Stimulated activated CD4-positive, alpha-beta T cell treated with anti-CD3 and anti-CD28 coated beads, Interleukin-1b, Interleukin-23, amount 100 ng/mL, for 1 hour (primary cell): Measurements from ENCODE around the gene TEX35.

Source experiments
- DNase-seq, 2 donors: peaks; one replicate each; pipeline ENCODE4 v3.0.0-alpha.2; 2020; ENCODE audit warnings: low read depth in 2 of 2

Gene TEX35

DNA sequence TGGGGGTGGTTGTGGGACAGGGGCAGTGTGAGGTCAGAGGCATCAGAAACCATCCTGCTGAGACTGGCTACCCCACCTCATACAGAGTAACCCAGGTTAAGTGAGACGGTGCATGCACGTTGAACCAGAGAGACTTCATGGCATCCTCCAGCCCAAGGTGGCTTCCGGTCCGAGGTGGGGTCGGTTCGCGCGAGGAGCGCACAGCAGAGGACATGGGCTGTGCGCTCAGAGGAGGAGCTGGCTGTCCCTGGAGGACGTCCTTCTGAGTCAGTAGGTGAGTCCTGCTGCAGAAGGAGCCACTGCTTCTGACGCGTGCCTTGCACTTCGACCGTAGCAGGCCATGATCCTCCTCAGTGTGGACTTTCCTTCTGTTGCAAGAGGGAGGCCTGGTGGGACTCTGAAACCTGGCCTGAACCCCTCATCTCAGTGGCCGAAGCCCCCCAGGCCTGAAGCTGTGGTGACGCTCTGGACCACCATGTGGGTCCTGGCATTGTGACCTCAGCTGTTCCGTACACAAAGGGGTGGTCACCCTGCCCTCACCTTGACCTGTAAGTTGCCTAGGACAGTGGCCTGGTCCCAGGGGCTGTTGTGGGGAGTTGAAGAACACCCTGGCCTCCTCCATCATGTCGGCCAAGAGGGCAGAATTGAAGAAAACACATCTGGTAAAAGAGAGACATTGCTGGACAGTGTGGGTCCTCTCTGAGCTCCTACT is at the start of gene TEX35:
TEX35 (plus strand) TSS at position 544 of the 712 bp plus-strand sequence; CDS start at position 624, 80 bp downstream.
- DNase-seq, result no peak

- no peak for DNase-seq
Observed at GRCh38 chr1:178464141-178464540, 48.8 kb upstream of the TEX35 start.

DNA sequence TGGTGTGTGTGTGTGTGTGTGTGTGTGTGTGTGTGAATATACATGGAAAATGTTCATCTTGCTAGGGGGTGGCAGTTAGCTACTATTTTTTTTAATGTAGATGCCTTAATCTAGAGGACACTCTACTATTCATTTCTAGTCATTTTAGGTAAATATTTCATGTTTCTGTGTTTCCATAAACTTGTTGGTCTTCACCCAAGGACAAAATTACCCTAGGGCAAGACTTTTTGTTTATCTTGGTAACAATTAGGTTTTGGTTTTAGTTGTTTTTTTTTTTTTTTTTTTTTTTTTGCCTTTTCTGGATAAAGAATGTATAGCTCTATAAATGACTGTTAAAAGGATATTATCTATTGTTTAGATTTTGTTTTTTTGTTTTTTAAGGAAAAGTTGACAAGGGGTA is 48.3 kb upstream of the TEX35 start:
- no peak for DNase-seq

DNA sequence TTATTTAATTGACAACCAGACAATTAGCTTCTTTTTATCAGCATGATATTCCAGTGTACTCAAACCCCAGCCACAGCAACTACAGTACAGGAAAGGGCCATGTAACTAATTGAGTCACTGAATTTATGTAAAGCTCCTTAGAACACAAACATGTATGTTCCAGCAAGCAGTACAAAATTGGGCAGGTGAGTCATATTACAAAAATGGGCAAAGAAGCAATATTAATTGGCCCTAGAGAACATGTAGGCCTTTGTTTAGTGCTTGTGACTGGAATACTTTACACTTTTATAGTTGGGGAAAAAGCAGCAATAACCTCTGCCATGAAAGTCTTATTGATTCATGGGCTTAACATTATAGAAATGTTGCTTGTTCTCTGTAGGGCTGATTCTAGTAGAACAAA is 47.9 kb upstream of the TEX35 start:
- no peak for DNase-seq

- DNase-seq, result no peak
Observed at GRCh38 chr1:178467837-178468236, 45.1 kb upstream of the TEX35 start.

DNA sequence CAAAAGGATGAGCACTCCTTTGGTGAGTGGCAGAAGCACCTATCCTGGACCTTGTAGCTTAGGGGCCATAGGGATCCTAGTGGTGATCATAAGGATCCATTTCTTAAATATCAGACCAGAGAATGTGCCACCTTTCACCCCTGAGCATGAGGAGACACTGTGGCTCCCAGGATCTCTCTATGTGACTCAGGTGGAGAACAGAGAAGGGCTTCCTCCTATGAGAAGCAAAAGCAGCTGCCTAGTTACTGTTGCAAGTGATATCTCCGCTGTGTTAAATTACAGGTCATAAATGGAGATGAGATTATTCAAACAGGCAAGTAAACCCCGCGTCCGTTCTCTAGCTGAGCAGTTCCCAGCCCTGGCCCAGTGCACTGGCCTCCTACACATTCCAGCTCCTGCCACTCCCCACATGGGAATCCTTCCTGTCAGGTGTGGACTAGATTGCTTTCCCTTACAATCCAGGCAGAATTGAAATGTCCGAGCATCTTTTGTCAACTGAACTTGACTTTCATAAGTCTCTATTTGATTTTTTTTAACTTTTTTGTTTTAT is 42.4 kb upstream of the TEX35 start:
- no peak for DNase-seq

- no peak for DNase-seq
Observed at GRCh38 chr1:178472531-178472930, 40.4 kb upstream of the TEX35 start.

DNA sequence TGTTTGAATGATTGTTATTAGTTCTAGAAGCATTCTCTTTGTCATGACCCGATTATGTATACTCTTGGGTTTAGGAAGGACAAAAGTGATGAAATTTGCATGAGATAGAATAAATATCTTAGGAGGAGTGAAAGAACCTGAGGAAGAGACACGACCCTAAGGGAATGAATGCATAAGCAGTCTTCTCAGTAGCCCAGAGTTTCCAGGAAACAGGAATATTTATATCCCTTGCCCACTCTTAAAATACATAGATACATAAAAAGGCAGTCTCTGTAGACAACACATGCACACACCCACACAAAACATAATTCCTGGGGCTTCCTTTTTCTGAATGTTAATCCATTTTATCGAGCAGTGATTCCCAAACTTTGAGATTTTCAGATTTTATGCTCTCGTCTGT is 35.5 kb upstream of the TEX35 start:
- DNase-seq, result no peak

DNA sequence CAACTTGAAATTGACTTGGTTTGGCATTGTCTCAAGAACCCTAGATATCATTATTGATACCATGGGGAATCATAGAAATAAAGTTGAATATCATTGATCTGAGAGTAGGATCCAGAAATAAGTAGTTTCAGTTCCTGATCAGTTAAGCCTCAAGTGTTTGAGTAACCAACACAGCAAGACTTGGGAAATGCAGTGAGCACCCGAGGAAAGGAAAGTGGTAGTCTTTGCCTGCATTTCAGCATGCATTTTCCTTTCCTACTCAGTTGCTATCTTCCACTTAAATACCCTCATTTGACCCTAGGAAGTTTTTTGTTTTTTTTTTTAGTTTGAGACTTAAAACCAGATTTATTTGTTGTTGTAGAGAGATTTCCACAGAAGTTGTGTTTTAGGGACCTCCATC is 35.1 kb upstream of the TEX35 start:
- no peak for DNase-seq

- no peak for DNase-seq
Observed at GRCh38 chr1:178483251-178483957, 29.5 kb upstream of the TEX35 start.

DNA sequence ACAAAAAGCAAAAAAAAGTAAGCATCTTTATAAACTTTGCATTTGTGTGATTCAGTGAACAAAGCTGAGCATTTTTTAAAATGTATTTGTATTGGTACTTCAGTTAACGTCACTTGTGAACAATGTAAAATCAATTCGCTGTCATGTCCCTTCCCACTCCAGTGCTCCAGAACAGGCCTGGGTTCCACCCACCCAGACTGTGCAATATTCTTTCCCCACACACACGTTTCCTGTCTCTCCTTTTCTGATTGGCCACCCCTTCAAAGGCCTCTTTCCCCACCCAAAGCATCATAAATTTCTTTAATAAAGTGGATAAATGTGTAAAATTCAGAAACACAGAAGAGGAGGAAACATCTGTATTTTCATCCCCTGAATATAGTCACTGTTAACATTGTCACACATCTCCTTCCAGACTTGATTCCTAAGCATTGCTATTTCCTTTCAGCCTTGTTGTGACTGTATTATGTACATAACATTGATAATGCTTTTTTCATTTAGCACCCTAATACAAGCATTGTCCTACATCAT is 28.1 kb upstream of the TEX35 start:
- no peak for DNase-seq

DNA sequence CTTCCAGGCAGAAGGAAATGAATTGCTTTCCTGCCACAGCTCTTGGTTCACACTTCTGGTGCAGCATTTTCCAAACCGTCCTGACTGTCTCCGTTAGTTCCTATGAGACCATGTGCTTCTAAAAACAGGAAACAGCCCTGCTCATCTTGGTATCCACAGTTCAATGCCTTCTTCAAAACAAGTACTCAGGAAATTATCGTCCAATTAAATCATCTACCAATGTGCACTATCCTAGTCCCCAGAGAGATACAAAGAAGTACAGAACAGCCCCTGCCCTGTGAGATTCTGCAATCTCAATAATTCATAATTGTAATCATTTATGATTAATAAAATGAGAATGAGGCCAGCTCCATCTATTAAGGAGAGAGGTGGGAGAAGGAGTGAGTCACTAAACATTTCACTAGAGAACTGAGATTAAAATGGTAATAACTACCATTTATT is 27.3 kb upstream of the TEX35 start:
- no peak for DNase-seq

DNA sequence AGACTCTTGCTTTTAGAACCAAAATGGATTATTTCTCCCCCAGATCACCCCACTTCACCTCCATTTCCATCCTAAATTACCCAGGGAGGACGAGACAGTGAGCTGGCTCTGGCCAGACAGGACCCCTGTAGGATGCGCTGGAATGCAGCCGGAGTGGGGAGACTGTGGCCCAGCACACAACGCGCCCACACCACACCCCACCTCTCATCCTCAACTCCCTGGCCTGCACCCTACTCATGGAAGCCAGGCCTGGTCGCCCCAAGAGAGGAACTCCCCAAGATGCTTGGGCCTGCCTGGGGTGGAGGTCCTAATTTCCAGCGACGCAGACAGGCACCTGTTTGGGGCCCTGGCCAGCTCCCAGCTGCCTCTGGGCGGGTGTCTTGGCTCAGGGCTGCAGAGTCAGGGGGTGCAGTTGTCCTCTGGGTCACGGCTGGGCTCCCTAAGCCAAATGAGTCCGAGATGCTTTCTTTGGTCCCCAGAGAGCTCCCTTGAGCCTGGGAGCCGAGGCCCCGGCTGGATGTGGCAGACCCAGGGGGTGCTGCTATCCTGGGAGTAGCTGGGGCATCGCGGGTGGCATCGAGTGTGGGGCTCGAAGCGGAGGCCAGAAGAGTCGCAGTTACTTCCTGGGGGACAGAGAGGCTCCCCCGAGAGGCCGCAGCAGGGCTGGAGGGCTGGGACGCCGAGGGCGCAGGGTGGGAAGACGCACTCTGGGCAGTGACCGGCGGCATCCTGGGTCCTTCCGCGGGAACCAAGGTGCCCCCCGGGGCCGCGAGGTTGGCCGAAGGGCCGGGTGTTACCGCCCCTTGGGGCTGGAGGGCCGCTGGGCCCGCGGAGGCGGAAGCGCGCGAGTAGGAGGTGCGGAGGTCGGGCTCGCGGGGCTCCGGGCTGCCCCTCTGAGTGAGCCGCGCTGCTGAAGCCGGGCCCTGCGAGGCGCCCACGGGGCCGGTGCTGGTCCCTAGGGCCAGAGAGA is 26.5 kb upstream of the TEX35 start:
- no peak for DNase-seq

- DNase-seq, result no peak
Observed at GRCh38 chr1:178487070-178487615, 25.8 kb upstream of the TEX35 start.

- DNase-seq, result no peak
Observed at GRCh38 chr1:178488393-178488792, 24.5 kb upstream of the TEX35 start.

- DNase-seq, result no peak
Observed at GRCh38 chr1:178489399-178489798, 23.5 kb upstream of the TEX35 start.

- DNase-seq, result no peak
Observed at GRCh38 chr1:178490136-178490535, 22.8 kb upstream of the TEX35 start.

- DNase-seq, result no peak
Observed at GRCh38 chr1:178490967-178491366, 21.9 kb upstream of the TEX35 start.

DNA sequence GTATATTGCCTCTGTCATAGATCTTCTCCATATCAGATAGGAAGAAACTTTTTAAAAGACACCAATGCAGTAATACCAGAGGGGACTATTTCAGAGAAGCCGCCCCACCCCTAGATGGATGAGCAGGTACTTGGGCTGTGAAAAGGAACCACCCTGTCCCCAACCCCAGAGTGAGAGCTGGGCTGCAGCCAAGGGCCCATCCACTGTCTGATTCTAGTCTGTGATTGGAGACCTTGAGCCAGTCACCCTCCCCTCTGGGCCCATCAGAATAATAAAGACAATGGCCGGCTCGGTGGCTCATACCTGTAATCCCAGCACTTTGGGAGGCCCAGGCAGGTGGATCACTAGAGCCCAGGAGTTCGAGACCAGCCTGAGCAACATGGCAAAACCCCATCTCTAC is 21.2 kb upstream of the TEX35 start:
- DNase-seq, result no peak

DNA sequence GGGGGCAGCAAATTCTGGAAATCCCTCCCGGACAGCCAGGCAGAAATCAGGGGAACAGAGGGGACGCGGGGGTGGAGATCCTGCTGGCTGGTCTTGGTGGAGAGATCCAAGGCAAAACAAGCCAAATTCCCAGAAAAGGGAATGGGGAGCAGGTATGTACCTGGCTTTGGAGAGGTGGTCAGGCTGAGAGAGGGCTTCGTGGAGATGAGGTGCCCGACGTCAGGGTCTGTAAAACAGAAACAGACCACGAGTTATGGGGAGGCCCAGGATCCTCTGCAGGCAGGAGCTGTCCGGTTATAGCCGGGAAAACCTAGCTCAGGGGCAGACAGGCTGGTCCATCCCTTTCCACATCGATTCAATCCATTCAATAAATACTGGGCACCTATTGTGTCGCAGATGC is 20.6 kb upstream of the TEX35 start:
- DNase-seq, result no peak

- DNase-seq, result no peak
Observed at GRCh38 chr1:178493301-178493741, 19.6 kb upstream of the TEX35 start.
